Central memory CD8-positive, alpha-beta T cell (primary cell): Measurements from ENCODE around the gene RPS6KA5.
A peak's percentile ranks its signal among the peaks of the same experiment; 100 is the strongest.
"Not testable (repeated sequence)": the region's sequence is repeated elsewhere in the genome, so short reads cannot be mapped to it uniquely, and the experiment has no call there.

Experiments
- ATAC-seq: fragments of 150-1000 bp; cut with Tn5 transposase; replicated peaks from 2 replicates; pipeline ENCODE4 v1.10.0; 2022; ENCODE audit warnings: mild to moderate bottlenecking, moderate FRiP score, moderate number of reproducible peaks; ENCODE audit not compliant: poor library complexity, severe bottlenecking; ENCODE audit errors: extremely low read depth
- DNase-seq, 2 donors: peaks; one replicate each; pipeline ENCODE4 v3.0.0; 2021; ENCODE audit warnings: low spot score in 2 of 2
- H3K27ac Mint-ChIP-seq: one replicate; pipeline ENCODE4 v1.8.0; 2022; ENCODE audit warnings: low read depth, mild to moderate bottlenecking, moderate library complexity, mixed read lengths
- H3K27me3 Mint-ChIP-seq: one replicate; pipeline ENCODE4 v1.8.0; 2022; ENCODE audit warnings: mixed read lengths
- H3K36me3 Mint-ChIP-seq: one replicate; pipeline ENCODE4 v1.8.0; 2022; ENCODE audit warnings: mild to moderate bottlenecking, moderate library complexity, mixed read lengths; ENCODE audit not compliant: insufficient read depth
- H3K4me1 Mint-ChIP-seq: one replicate; pipeline ENCODE4 v1.8.0; 2022; ENCODE audit warnings: mixed read lengths
- H3K4me3 Mint-ChIP-seq: one replicate; pipeline ENCODE4 v1.8.0; 2022; ENCODE audit warnings: mild to moderate bottlenecking, moderate library complexity, mixed read lengths
- H3K9me3 Mint-ChIP-seq: one replicate; pipeline ENCODE4 v1.8.0; 2022; ENCODE audit warnings: mixed read lengths

RPS6KA5 gene

GRCh38 chr14:91088585-91089235, 28.3 kb upstream of the RPS6KA5 start:
- H3K27me3 Mint-ChIP-seq, result peaks cover 10% of the 10 kb centered on the region
- H3K4me1 Mint-ChIP-seq, result peaks cover 6% of the 10 kb centered on the region
- H3K36me3 Mint-ChIP-seq, result peaks cover 2% of the 10 kb centered on the region
- H3K27ac Mint-ChIP-seq, result no peak overlapping the region
- ATAC-seq, result no peak
- H3K4me3 Mint-ChIP-seq, result no peak overlapping the region
- H3K9me3 Mint-ChIP-seq, result no peaks in the 10 kb centered on the region
- DNase-seq, result no peak

- not testable (repeated sequence) for H3K36me3 Mint-ChIP-seq, H3K27me3 Mint-ChIP-seq, H3K9me3 Mint-ChIP-seq, H3K4me1 Mint-ChIP-seq, ATAC-seq, H3K27ac Mint-ChIP-seq, DNase-seq, H3K4me3 Mint-ChIP-seq
Measured at GRCh38 chr14:91087470-91087869, 27.0 kb upstream of the RPS6KA5 start.

GRCh38 chr14:91084516-91084915, 24.1 kb upstream of the RPS6KA5 start:
- DNase-seq (no peak), ATAC-seq (no peak)
- Mint-ChIP-seq H3K27me3 (peaks cover 10% of the 10 kb centered on the region), H3K36me3 (peaks cover 2% of the 10 kb centered on the region), H3K4me3 (no peak overlapping the region), H3K27ac (no peak overlapping the region), H3K4me1 (peaks cover 12% of the 10 kb centered on the region), H3K9me3 (no peaks in the 10 kb centered on the region)

GRCh38 chr14:91082282-91082681, 21.8 kb upstream of the RPS6KA5 start:
- Mint-ChIP-seq H3K9me3 (no peaks in the 10 kb centered on the region), H3K4me3 (no peak overlapping the region), H3K36me3 (peaks cover 5% of the 10 kb centered on the region), H3K4me1 (peaks cover 21% of the 10 kb centered on the region), H3K27me3 (peaks cover 4% of the 10 kb centered on the region), H3K27ac (no peak overlapping the region)
- ATAC-seq, result no peak
- DNase-seq, result no peak

- H3K27ac Mint-ChIP-seq, result no peak overlapping the region
- ATAC-seq (no peak), DNase-seq (no peak)
- H3K27me3 Mint-ChIP-seq, result no peaks in the 10 kb centered on the region
- no peak overlapping the region for H3K4me3 Mint-ChIP-seq
- H3K9me3 Mint-ChIP-seq, result no peaks in the 10 kb centered on the region
- peaks cover 33% of the 10 kb centered on the region for H3K4me1 Mint-ChIP-seq
- peaks cover 5% of the 10 kb centered on the region for H3K36me3 Mint-ChIP-seq
Measured at GRCh38 chr14:91080071-91080470, 19.6 kb upstream of the RPS6KA5 start.

- peak overlapping the region; percentile 47 for H3K4me3 Mint-ChIP-seq
- H3K27me3 Mint-ChIP-seq, result no peaks in the 10 kb centered on the region
- peaks cover 33% of the 10 kb centered on the region for H3K4me1 Mint-ChIP-seq
- ATAC-seq, result peak; percentile 100
- no peaks in the 10 kb centered on the region for H3K9me3 Mint-ChIP-seq
- DNase-seq, result peak in 1 of 2 donors; percentile 38
- peak overlapping the region; percentile 87 for H3K27ac Mint-ChIP-seq
- peaks cover 3% of the 10 kb centered on the region for H3K36me3 Mint-ChIP-seq
Measured at GRCh38 chr14:91078095-91078737, 17.8 kb upstream of the RPS6KA5 start.

- Mint-ChIP-seq H3K4me3 (no peak overlapping the region), H3K36me3 (peaks cover 3% of the 10 kb centered on the region), H3K4me1 (peaks cover 33% of the 10 kb centered on the region), H3K9me3 (no peaks in the 10 kb centered on the region), H3K27me3 (no peaks in the 10 kb centered on the region), H3K27ac (no peak overlapping the region)
- DNase-seq (no peak), ATAC-seq (no peak)
Measured at GRCh38 chr14:91075553-91075952, 15.1 kb upstream of the RPS6KA5 start.

- Mint-ChIP-seq H3K4me1 (peaks cover 32% of the 10 kb centered on the region), H3K27ac (no peak overlapping the region), H3K36me3 (peaks cover 5% of the 10 kb centered on the region), H3K4me3 (no peak overlapping the region), H3K9me3 (no peaks in the 10 kb centered on the region), H3K27me3 (no peaks in the 10 kb centered on the region)
- ATAC-seq (no peak), DNase-seq (no peak)
Measured at GRCh38 chr14:91070572-91070971, 10.1 kb upstream of the RPS6KA5 start.

- Mint-ChIP-seq H3K27me3 (no peaks in the 10 kb centered on the region), H3K27ac (peak overlapping the region; percentile 23), H3K36me3 (peaks cover 5% of the 10 kb centered on the region), H3K4me3 (peak overlapping the region; percentile 63), H3K9me3 (peaks cover 4% of the 10 kb centered on the region), H3K4me1 (peaks cover 44% of the 10 kb centered on the region)
- DNase-seq (no peak), ATAC-seq (no peak)
Measured at GRCh38 chr14:91068642-91069041, 8.2 kb upstream of the RPS6KA5 start.

GRCh38 chr14:91067186-91067585, 6.7 kb upstream of the RPS6KA5 start:
- peak overlapping the region; percentile 23 for H3K27ac Mint-ChIP-seq
- DNase-seq, result no peak
- peaks cover 5% of the 10 kb centered on the region for H3K36me3 Mint-ChIP-seq
- ATAC-seq, result peak; percentile 48
- peak overlapping the region; percentile 55 for H3K4me3 Mint-ChIP-seq
- H3K9me3 Mint-ChIP-seq, result peaks cover 8% of the 10 kb centered on the region
- H3K27me3 Mint-ChIP-seq, result no peaks in the 10 kb centered on the region
- peaks cover 56% of the 10 kb centered on the region for H3K4me1 Mint-ChIP-seq

GRCh38 chr14:91065266-91065665, 4.8 kb upstream of the RPS6KA5 start:
- peak overlapping the region; percentile 3 for H3K4me3 Mint-ChIP-seq
- ATAC-seq (no peak), DNase-seq (no peak)
- peaks cover 8% of the 10 kb centered on the region for H3K9me3 Mint-ChIP-seq
- H3K27ac Mint-ChIP-seq, result peak overlapping the region; percentile 32
- peaks cover 5% of the 10 kb centered on the region for H3K36me3 Mint-ChIP-seq
- H3K4me1 Mint-ChIP-seq, result peaks cover 56% of the 10 kb centered on the region
- no peaks in the 10 kb centered on the region for H3K27me3 Mint-ChIP-seq

- peaks cover 54% of the 10 kb centered on the region for H3K4me1 Mint-ChIP-seq
- DNase-seq (peak in 1 of 2 donors; percentile 17), ATAC-seq (peak; percentile 6)
- H3K27me3 Mint-ChIP-seq, result no peaks in the 10 kb centered on the region
- peak overlapping the region; percentile 4 for H3K4me3 Mint-ChIP-seq
- H3K9me3 Mint-ChIP-seq, result peaks cover 8% of the 10 kb centered on the region
- H3K27ac Mint-ChIP-seq, result peak overlapping the region; percentile 92
- H3K36me3 Mint-ChIP-seq, result peaks cover 6% of the 10 kb centered on the region
Measured at GRCh38 chr14:91063119-91063518, 2.7 kb upstream of the RPS6KA5 start.

GRCh38 chr14:91062600-91062999, 2.2 kb upstream of the RPS6KA5 start:
- ATAC-seq (no peak), DNase-seq (no peak)
- Mint-ChIP-seq H3K36me3 (peaks cover 3% of the 10 kb centered on the region), H3K4me3 (peak overlapping the region; percentile 4), H3K27me3 (no peaks in the 10 kb centered on the region), H3K27ac (peak overlapping the region; percentile 92), H3K9me3 (peaks cover 8% of the 10 kb centered on the region), H3K4me1 (peaks cover 54% of the 10 kb centered on the region)
